PC-3 (cell line): ENCODE results near the gene PLAGL2. TPM values are rescaled to one million over a fixed set of nuclear protein-coding genes. Genes with fewer than 3 reads are reported as not detected.

Experiments
- ATAC-seq: fragments of 200-7000 bp; cut with Tn5 transposase; 2 replicates; pipeline ENCODE4 v1.9.1; 2020; ENCODE audit warnings: mild to moderate bottlenecking, moderate library complexity
- BruUV-seq: library from RNA; stranded (reverse); fragments of 400-500 nt; replicated peaks from 2 replicates; lab custom pipeline; 2021; lab: Mats Ljungman, UMichigan
- CTCF ChIA-PET: fragments of 300-600 bp; sonication (Branson Sonifier 250); formaldehyde crosslinking; loops from one replicate; lab custom pipeline; 2022; ENCODE audit warnings: antibody characterized with exemption; lab: Charles Lee
- POLR2A ChIA-PET: fragments of 300-600 bp; sonication (Branson Sonifier 250); formaldehyde crosslinking; loops from one replicate; lab custom pipeline; 2022; ENCODE audit warnings: antibody characterized with exemption; ENCODE audit not compliant: unreplicated experiment; lab: Charles Lee
- DNase-seq: peaks from one replicate; pipeline ENCODE4 v3.0.0-alpha.2; 2015
- H2AFZ ChIP-seq: fragments of 300-600 bp; sonication (generic); 2 replicates; pipeline ENCODE4 v1.6.0; 2016; ENCODE audit warnings: antibody characterized with exemption, low read length
- H3F3A ChIP-seq: fragments of 300-600 bp; sonication (generic); one replicate; pipeline ENCODE4 v1.6.0; 2017; ENCODE audit warnings: antibody characterized with exemption, low read length, control low read depth, mild to moderate bottlenecking; ENCODE audit not compliant: unreplicated experiment
- H3K27ac ChIP-seq: fragments of 300-600 bp; sonication (generic); 2 replicates; pipeline ENCODE4 v1.5.1; 2016; ENCODE audit warnings: mild to moderate bottlenecking, low read length
- H3K27me3 ChIP-seq: fragments of 300-600 bp; sonication (generic); 2 replicates; pipeline ENCODE4 v1.6.1; 2016; ENCODE audit warnings: low read length, mixed read lengths
- H3K36me3 ChIP-seq: fragments of 300-600 bp; sonication (generic); 2 replicates; pipeline ENCODE4 v1.6.1; 2016; ENCODE audit warnings: low read depth, mixed run types, low read length, mixed read lengths
- H3K4me1 ChIP-seq: fragments of 300-600 bp; sonication (generic); 2 replicates; pipeline ENCODE4 v1.5.1; 2016; ENCODE audit warnings: low read length; ENCODE audit not compliant: insufficient read depth
- H3K4me2 ChIP-seq: fragments of 300-600 bp; sonication (generic); 2 replicates; pipeline ENCODE4 v1.6.0; 2016; ENCODE audit warnings: low read length
- H3K4me3 ChIP-seq: fragments of 300-600 bp; sonication (generic); 2 replicates; pipeline ENCODE4 v1.5.1; 2016; ENCODE audit warnings: mild to moderate bottlenecking, low read length, mixed read lengths
- H3K79me2 ChIP-seq: fragments of 300-600 bp; sonication (generic); 2 replicates; pipeline ENCODE4 v1.6.1; 2017; ENCODE audit warnings: low read length, mixed read lengths
- H3K9ac ChIP-seq: fragments of 300-600 bp; sonication (generic); 2 replicates; pipeline ENCODE4 v1.6.0; 2016; ENCODE audit warnings: mild to moderate bottlenecking, low read length
- H3K9me2 ChIP-seq: fragments of 300-600 bp; sonication (generic); replicated peaks from 2 replicates; pipeline ENCODE4 v1.6.1; 2016; ENCODE audit warnings: mixed run types, low read length, mixed read lengths
- H3K9me3 ChIP-seq: fragments of 300-600 bp; sonication (generic); 2 replicates; pipeline ENCODE4 v1.6.1; 2016; ENCODE audit warnings: low read length, mixed read lengths
- H4K20me1 ChIP-seq: fragments of 300-600 bp; sonication (generic); 2 replicates; pipeline ENCODE4 v1.6.1; 2016; ENCODE audit warnings: low read length, mixed read lengths
- CTCF ChIP-seq: fragments of 300-600 bp; sonication (generic); conservative IDR thresholded peaks from 2 replicates; pipeline ENCODE4 v1.5.1; 2017; ENCODE audit warnings: antibody characterized with exemption, low read depth, mild to moderate bottlenecking, low read length
- intact Hi-C: fragments of 100-400 bp; cut with micrococcal nuclease; formaldehyde crosslinking; loops from 2 replicates; pipeline ENCODE4 v1.9.0; 2023
- total RNA-seq: library from RNA; depleted of rRNA; stranded (reverse); fragments of >200 nt; gene quantifications from 2 replicates; pipeline ENCODE4 v1.2.3, GENCODE V29; 2014; rRNA removed

Gene PLAGL2
- total RNA-seq, 1 experiment from 2014 or later = 4.4 TPM

- ChIA-PET POLR2A (no interaction called here), CTCF (no interaction called here)
- Histone ChIP-seq H3K27me3 (no peaks in the 10 kb centered on the region), H3K27ac (no peak overlapping the region), H2AFZ (no peak overlapping the region), H3K79me2 (no peaks in the 10 kb centered on the region), H3K4me2 (no peak overlapping the region), H3K36me3 (peaks cover 73% of the 10 kb centered on the region), H3K4me1 (no peaks in the 10 kb centered on the region), H3K4me3 (no peak overlapping the region), H3K9ac (no peak overlapping the region), H3K9me3 (no peaks in the 10 kb centered on the region), H3K9me2 (no peaks in the 10 kb centered on the region), H3F3A (no peaks in the 10 kb centered on the region), H4K20me1 (no peaks in the 10 kb centered on the region)
- no peak for ATAC-seq
- intact Hi-C loops = no loop called here
- TF ChIP-seq CTCF = no peak
- DNase-seq = no peak
- BruUV-seq = no TSS peak
These were observed 64.6 kb downstream of the PLAGL2 start for GRCh38 chr20:32142991-32143390.

Other genes with a start within 250 kb of the PLAGL2 start
- not detected in 2 replicates for gene XKR7, start 239.6 kb downstream of the PLAGL2 start, total RNA-seq
- not detected in 2 replicates for gene CCM2L, start 197.3 kb downstream of the PLAGL2 start, total RNA-seq
- gene HCK, start 155.5 kb downstream of the PLAGL2 start, total RNA-seq = not detected in 2 replicates
- 32.6 and 33.9 TPM in 2 replicates for gene TM9SF4, start 98.0 kb downstream of the PLAGL2 start, total RNA-seq
- gene POFUT1, start 137 bp upstream of the PLAGL2 start, total RNA-seq = 41.9 and 56.3 TPM in 2 replicates
- gene KIF3B, start 69.9 kb upstream of the PLAGL2 start, total RNA-seq = 20.0 and 23.0 TPM in 2 replicates
- 42.8 and 60.7 TPM in 2 replicates for gene ASXL1, start 150.6 kb upstream of the PLAGL2 start, total RNA-seq